NCI-H345 (cell line): ENCODE results near the gene NSUN7.
"Not testable (repeated sequence)": the region's sequence is repeated elsewhere in the genome, so short reads cannot be mapped to it uniquely, and the experiment has no call there.

Experiments
- DNase-seq: peaks from one replicate; lab custom pipeline; 2025; lab: John Stamatoyannopoulos, UW

NSUN7 gene

GRCh38 chr4:40749717-40750460 is at the start of gene NSUN7:
Gene NSUN7, plus strand, starts transcription at chr4:40749955. Its CDS starts 739 bp downstream, at chr4:40750694.
- DNase-seq, result peak; percentile 87

- no peak for DNase-seq
These were observed 47.5 kb upstream of the NSUN7 start for GRCh38 chr4:40702137-40702799.

GRCh38 chr4:40702800-40703151 is 47.0 kb upstream of the NSUN7 start:
- DNase-seq, result no peak

- DNase-seq, result no peak
These were observed 45.7 kb upstream of the NSUN7 start for GRCh38 chr4:40704073-40704472.

GRCh38 chr4:40710484-40711254 is 39.1 kb upstream of the NSUN7 start:
- DNase-seq, result no peak

- DNase-seq, result not testable (repeated sequence)
These were observed 36.8 kb upstream of the NSUN7 start for GRCh38 chr4:40713001-40713400.

- no peak for DNase-seq
These were observed 36.0 kb upstream of the NSUN7 start for GRCh38 chr4:40713798-40714197.

- peak; percentile 2 for DNase-seq
These were observed 31.2 kb upstream of the NSUN7 start for GRCh38 chr4:40718586-40718985.

- peak; percentile 27 for DNase-seq
These were observed 30.6 kb upstream of the NSUN7 start for GRCh38 chr4:40719008-40719623.

- no peak for DNase-seq
These were observed 29.4 kb upstream of the NSUN7 start for GRCh38 chr4:40720351-40720750.

- no peak for DNase-seq
These were observed 28.8 kb upstream of the NSUN7 start for GRCh38 chr4:40720916-40721315.

GRCh38 chr4:40721730-40722171 is 28.0 kb upstream of the NSUN7 start:
- no peak for DNase-seq

- DNase-seq, result no peak
These were observed 27.1 kb upstream of the NSUN7 start for GRCh38 chr4:40722576-40723161.

GRCh38 chr4:40723728-40724127 is 26.0 kb upstream of the NSUN7 start:
- no peak for DNase-seq

- DNase-seq, result no peak
These were observed 21.4 kb upstream of the NSUN7 start for GRCh38 chr4:40728333-40728732.

- no peak for DNase-seq
These were observed 20.2 kb upstream of the NSUN7 start for GRCh38 chr4:40729555-40729954.

- DNase-seq, result no peak
These were observed 19.6 kb upstream of the NSUN7 start for GRCh38 chr4:40730091-40730679.

- no peak for DNase-seq
These were observed 18.4 kb upstream of the NSUN7 start for GRCh38 chr4:40731361-40731760.

- peak; percentile 53 for DNase-seq
These were observed 17.9 kb upstream of the NSUN7 start for GRCh38 chr4:40731792-40732245.

GRCh38 chr4:40733752-40734151 is 16.0 kb upstream of the NSUN7 start:
- no peak for DNase-seq

- DNase-seq, result no peak
These were observed 15.3 kb upstream of the NSUN7 start for GRCh38 chr4:40734497-40734896.

- peak; percentile 32 for DNase-seq
These were observed 12.8 kb upstream of the NSUN7 start for GRCh38 chr4:40736910-40737309.
